SK-N-SH treated with all-trans-retinoic acid at 6 μM for 48 hours (cell line): Measurements from ENCODE around the gene ST6GALNAC5.

Experiments
- ATAC-seq: fragments of 200-7000 bp; cut with Tn5 transposase; 3 replicates; pipeline ENCODE4 v1.9.1; 2020; ENCODE audit warnings: mild to moderate bottlenecking, moderate library complexity
- ARNTL ChIP-seq: fragments of 450-650 bp; formaldehyde crosslinking; IDR thresholded peaks from 2 replicates; pipeline ENCODE4 v1.5.0; 2020; ENCODE audit warnings: low read depth, mild to moderate bottlenecking, moderate library complexity, borderline replicate concordance
- BACH2 ChIP-seq: fragments of 250-450 bp; sonication (Bioruptor Pico); IDR thresholded peaks from 2 replicates; pipeline ENCODE4 v1.9.0; 2021; ENCODE audit warnings: mild to moderate bottlenecking, borderline replicate concordance
- ESRRG ChIP-seq: fragments of 250-450 bp; sonication (Bioruptor Pico); IDR thresholded peaks from 2 replicates; pipeline ENCODE4 v1.6.1; 2021; ENCODE audit warnings: mild to moderate bottlenecking
- GLIS3 ChIP-seq: fragments of 250-450 bp; sonication (Bioruptor Pico); IDR thresholded peaks from 2 replicates; pipeline ENCODE4 v1.5.0; 2020; ENCODE audit warnings: mild to moderate bottlenecking, moderate library complexity
- ISL1 ChIP-seq: fragments of 250-450 bp; sonication (Bioruptor Pico); IDR thresholded peaks from 2 replicates; pipeline ENCODE4 v2.1.2; 2022; ENCODE audit warnings: mild to moderate bottlenecking, moderate library complexity
- OSR1 ChIP-seq: fragments of 250-450 bp; sonication (Bioruptor Pico); IDR thresholded peaks from 2 replicates; pipeline ENCODE4 v1.8.0; 2022; ENCODE audit warnings: moderate library complexity, mild to moderate bottlenecking, inconsistent platforms
- PPARA ChIP-seq: fragments of 250-450 bp; sonication (Bioruptor Pico); IDR thresholded peaks from 2 replicates; pipeline ENCODE4 v1.5.0; 2020; ENCODE audit warnings: mild to moderate bottlenecking, borderline replicate concordance
- RARB ChIP-seq: fragments of 250-450 bp; sonication (Bioruptor Pico); IDR thresholded peaks from 2 replicates; pipeline ENCODE4 v1.8.0; 2021; ENCODE audit warnings: mild to moderate bottlenecking, moderate library complexity
- SNAI2 ChIP-seq: fragments of 250-450 bp; sonication (Bioruptor Pico); IDR thresholded peaks from 2 replicates; pipeline ENCODE4 v1.5.0; 2020; ENCODE audit warnings: mild to moderate bottlenecking, moderate library complexity
- TCF4 ChIP-seq: fragments of 250-450 bp; sonication (Bioruptor Pico); IDR thresholded peaks from 2 replicates; pipeline ENCODE4 v1.8.0; 2021; ENCODE audit warnings: mild to moderate bottlenecking, moderate library complexity, borderline replicate concordance
- TOX ChIP-seq: fragments of 250-450 bp; sonication (Bioruptor Pico); IDR thresholded peaks from 2 replicates; pipeline ENCODE4 v1.8.0; 2021; ENCODE audit warnings: mild to moderate bottlenecking, moderate library complexity, borderline replicate concordance
- ZC3H10 ChIP-seq: fragments of 250-450 bp; sonication (Bioruptor Pico); IDR thresholded peaks from 2 replicates; pipeline ENCODE4 v1.5.1; 2021; ENCODE audit warnings: mild to moderate bottlenecking, moderate library complexity
- ZFP3 ChIP-seq: fragments of 250-450 bp; sonication (Bioruptor Pico); IDR thresholded peaks from 2 replicates; pipeline ENCODE4 v1.5.0; 2020; ENCODE audit warnings: mild to moderate bottlenecking, moderate library complexity
- ZFP30 ChIP-seq: fragments of 450-650 bp; formaldehyde crosslinking; IDR thresholded peaks from 2 replicates; pipeline ENCODE4 v1.5.0; 2022; ENCODE audit warnings: mild to moderate bottlenecking, moderate library complexity
- ZNF565 ChIP-seq: fragments of 450-650 bp; formaldehyde crosslinking; conservative IDR thresholded peaks from 2 replicates; pipeline ENCODE4 v1.5.0; 2020; ENCODE audit warnings: low read depth, mild to moderate bottlenecking, moderate library complexity
- ZNF70 ChIP-seq: fragments of 450-650 bp; formaldehyde crosslinking; IDR thresholded peaks from 2 replicates; pipeline ENCODE4 v1.5.0; 2020; ENCODE audit warnings: mild to moderate bottlenecking, moderate library complexity
- ZNF8 ChIP-seq: fragments of 450-650 bp; formaldehyde crosslinking; IDR thresholded peaks from 2 replicates; pipeline ENCODE4 v1.5.0; 2020; ENCODE audit warnings: mild to moderate bottlenecking, moderate library complexity
- TF ChIP-seq, protein P1 (sequence below): fragments of 250-450 bp; sonication (Bioruptor Pico); IDR thresholded peaks from 2 replicates; pipeline ENCODE4 v1.8.0; 2020; ENCODE audit warnings: mild to moderate bottlenecking, moderate library complexity, borderline replicate concordance
- TF ChIP-seq, protein P2 (sequence below): fragments of 250-450 bp; sonication (Bioruptor Pico); IDR thresholded peaks from 2 replicates; pipeline ENCODE4 v1.8.0; 2021; ENCODE audit warnings: low read depth, mild to moderate bottlenecking, moderate library complexity, borderline replicate concordance
- TF ChIP-seq, protein P3 (sequence below): fragments of 250-450 bp; sonication (Bioruptor Pico); IDR thresholded peaks from 2 replicates; pipeline ENCODE4 v1.5.1; 2020; ENCODE audit warnings: low read depth, mild to moderate bottlenecking, moderate library complexity
- TF ChIP-seq, protein P4 (sequence below): fragments of 250-450 bp; sonication (Bioruptor Pico); IDR thresholded peaks from 2 replicates; pipeline ENCODE4 v1.5.0; 2020; ENCODE audit warnings: mild to moderate bottlenecking, moderate library complexity

ST6GALNAC5 gene

DNA sequence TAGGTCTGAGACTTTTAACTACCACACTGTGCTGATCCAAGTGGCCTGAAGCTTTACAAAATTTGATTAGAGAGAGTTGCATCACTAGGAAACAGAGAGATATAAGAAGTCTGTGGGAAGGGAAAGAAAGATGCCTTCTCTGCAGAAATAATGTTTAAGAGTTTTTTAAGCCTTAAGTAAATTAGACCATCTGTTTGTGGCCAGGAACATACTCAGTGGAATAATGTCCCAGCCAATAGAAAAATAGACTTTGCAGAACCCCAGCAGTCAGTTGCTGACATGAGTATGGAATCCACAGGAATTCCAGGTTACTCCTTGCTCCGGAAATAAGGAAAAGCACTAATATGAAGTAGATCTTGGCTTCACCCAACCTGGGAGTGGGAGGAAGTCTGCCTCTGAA is 144.8 kb downstream of the ST6GALNAC5 start:
- no peak for ATAC-seq
- TF ChIP-seq ZFP30 (no peak), RARB (CRISPR knock-in tag) (no peak)
- TF ChIP-seq, protein P1, sequence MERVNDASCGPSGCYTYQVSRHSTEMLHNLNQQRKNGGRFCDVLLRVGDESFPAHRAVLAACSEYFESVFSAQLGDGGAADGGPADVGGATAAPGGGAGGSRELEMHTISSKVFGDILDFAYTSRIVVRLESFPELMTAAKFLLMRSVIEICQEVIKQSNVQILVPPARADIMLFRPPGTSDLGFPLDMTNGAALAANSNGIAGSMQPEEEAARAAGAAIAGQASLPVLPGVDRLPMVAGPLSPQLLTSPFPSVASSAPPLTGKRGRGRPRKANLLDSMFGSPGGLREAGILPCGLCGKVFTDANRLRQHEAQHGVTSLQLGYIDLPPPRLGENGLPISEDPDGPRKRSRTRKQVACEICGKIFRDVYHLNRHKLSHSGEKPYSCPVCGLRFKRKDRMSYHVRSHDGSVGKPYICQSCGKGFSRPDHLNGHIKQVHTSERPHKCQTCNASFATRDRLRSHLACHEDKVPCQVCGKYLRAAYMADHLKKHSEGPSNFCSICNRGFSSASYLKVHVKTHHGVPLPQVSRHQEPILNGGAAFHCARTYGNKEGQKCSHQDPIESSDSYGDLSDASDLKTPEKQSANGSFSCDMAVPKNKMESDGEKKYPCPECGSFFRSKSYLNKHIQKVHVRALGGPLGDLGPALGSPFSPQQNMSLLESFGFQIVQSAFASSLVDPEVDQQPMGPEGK: no peak

DNA sequence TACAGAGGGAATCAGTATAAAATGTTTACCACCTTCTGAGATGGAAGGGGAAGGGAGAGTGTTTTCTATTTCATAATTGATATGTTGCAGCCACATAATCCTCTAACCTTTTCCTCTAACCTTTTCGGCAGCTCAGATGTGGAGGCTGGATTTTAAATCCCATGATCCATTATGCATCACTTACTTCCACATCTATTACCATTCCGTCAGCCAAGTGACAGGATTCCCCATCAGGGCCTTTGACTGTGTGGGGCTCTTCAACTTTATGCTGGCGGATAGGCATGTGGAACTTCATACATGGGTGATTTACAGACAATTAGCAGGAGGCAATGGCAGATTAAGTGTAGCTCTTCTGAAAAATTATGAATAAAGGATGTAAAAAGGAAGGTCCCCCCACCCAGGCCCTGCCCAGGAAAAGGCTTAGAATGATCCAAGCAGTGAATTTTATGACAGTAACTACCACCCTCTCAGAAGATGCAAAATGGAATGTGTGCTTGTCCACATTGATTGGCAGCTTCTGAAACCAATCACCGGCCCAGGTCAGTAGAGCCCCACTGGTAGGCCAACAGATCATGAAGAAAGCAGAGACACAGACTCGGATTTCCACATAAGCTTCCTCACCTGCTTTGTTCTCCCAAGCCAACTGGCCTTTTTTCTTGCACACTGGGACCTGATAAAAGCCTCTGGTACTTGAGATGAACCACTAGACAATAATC is 147.0 kb downstream of the ST6GALNAC5 start:
- ATAC-seq: no peak
- TF ChIP-seq ZFP3 (CRISPR knock-in tag): no peak
- TF ChIP-seq ESRRG (CRISPR knock-in tag): no peak
- TF ChIP-seq PPARA: no peak
- TF ChIP-seq ZC3H10 (CRISPR knock-in tag): no peak
- no peak for TF ChIP-seq ZNF565 (CRISPR knock-in tag)
- TF ChIP-seq GLIS3 (CRISPR knock-in tag): no peak
- TF ChIP-seq BACH2 (CRISPR knock-in tag): no peak
- TF ChIP-seq ZFP30: no peak
- TF ChIP-seq TCF4: no peak
- TF ChIP-seq RARB (CRISPR knock-in tag): no peak

DNA sequence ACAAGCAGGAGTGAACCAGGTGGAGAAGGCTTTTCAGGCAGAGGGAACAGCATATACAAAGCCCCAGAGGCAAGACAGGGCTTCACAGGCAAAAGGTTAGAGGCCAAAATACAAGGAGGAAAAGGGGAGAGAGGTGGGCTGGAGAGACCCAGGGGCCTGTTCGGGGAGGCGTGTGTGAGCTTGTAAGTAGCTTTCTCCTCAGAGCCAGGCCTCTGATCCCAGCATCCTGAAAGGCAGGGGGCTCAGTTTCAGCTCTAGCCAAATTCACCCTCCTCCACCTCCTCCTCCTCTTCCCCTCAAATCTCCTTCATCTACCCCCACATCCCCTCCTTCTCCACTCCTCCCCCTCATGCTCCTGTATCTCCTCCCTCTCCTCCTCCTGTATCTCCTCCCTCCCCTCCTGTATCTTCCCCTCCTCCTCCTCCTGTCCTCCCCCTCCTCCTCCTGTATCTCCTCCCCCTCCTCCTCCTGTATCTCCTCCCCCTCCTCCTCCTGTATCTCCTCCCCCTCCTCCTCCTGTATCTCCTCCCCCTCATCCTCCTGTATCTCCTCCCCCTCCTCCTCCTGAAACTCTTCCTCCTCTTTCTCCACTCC is 148.6 kb downstream of the ST6GALNAC5 start:
- TF ChIP-seq ARNTL (CRISPR knock-in tag): no peak
- TF ChIP-seq PPARA: no peak
- TF ChIP-seq ZNF8 (CRISPR knock-in tag): no peak
- no peak for TF ChIP-seq ZFP30
- TF ChIP-seq TOX (CRISPR knock-in tag): no peak
- TF ChIP-seq BACH2 (CRISPR knock-in tag): no peak
- TF ChIP-seq ZFP3 (CRISPR knock-in tag): no peak
- no peak for TF ChIP-seq ZC3H10 (CRISPR knock-in tag)
- no peak for TF ChIP-seq SNAI2
- TF ChIP-seq TCF4: no peak
- TF ChIP-seq, protein P2, sequence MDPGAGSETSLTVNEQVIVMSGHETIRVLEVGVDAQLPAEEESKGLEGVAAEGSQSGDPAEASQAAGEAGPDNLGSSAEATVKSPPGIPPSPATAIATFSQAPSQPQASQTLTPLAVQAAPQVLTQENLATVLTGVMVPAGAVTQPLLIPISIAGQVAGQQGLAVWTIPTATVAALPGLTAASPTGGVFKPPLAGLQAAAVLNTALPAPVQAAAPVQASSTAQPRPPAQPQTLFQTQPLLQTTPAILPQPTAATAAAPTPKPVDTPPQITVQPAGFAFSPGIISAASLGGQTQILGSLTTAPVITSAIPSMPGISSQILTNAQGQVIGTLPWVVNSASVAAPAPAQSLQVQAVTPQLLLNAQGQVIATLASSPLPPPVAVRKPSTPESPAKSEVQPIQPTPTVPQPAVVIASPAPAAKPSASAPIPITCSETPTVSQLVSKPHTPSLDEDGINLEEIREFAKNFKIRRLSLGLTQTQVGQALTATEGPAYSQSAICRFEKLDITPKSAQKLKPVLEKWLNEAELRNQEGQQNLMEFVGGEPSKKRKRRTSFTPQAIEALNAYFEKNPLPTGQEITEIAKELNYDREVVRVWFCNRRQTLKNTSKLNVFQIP (CRISPR knock-in tag): no peak
- TF ChIP-seq, protein P3, sequence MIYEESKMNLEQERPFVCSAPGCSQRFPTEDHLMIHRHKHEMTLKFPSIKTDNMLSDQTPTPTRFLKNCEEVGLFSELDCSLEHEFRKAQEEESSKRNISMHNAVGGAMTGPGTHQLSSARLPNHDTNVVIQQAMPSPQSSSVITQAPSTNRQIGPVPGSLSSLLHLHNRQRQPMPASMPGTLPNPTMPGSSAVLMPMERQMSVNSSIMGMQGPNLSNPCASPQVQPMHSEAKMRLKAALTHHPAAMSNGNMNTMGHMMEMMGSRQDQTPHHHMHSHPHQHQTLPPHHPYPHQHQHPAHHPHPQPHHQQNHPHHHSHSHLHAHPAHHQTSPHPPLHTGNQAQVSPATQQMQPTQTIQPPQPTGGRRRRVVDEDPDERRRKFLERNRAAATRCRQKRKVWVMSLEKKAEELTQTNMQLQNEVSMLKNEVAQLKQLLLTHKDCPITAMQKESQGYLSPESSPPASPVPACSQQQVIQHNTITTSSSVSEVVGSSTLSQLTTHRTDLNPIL (CRISPR knock-in tag): no peak
- TF ChIP-seq, protein P4, sequence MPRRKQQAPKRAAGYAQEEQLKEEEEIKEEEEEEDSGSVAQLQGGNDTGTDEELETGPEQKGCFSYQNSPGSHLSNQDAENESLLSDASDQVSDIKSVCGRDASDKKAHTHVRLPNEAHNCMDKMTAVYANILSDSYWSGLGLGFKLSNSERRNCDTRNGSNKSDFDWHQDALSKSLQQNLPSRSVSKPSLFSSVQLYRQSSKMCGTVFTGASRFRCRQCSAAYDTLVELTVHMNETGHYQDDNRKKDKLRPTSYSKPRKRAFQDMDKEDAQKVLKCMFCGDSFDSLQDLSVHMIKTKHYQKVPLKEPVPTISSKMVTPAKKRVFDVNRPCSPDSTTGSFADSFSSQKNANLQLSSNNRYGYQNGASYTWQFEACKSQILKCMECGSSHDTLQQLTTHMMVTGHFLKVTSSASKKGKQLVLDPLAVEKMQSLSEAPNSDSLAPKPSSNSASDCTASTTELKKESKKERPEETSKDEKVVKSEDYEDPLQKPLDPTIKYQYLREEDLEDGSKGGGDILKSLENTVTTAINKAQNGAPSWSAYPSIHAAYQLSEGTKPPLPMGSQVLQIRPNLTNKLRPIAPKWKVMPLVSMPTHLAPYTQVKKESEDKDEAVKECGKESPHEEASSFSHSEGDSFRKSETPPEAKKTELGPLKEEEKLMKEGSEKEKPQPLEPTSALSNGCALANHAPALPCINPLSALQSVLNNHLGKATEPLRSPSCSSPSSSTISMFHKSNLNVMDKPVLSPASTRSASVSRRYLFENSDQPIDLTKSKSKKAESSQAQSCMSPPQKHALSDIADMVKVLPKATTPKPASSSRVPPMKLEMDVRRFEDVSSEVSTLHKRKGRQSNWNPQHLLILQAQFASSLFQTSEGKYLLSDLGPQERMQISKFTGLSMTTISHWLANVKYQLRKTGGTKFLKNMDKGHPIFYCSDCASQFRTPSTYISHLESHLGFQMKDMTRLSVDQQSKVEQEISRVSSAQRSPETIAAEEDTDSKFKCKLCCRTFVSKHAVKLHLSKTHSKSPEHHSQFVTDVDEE (CRISPR knock-in tag): no peak
- no peak for TF ChIP-seq ZNF70 (CRISPR knock-in tag)
- TF ChIP-seq ISL1 (CRISPR knock-in tag): no peak
- TF ChIP-seq ZNF565 (CRISPR knock-in tag): no peak
- no peak for TF ChIP-seq OSR1 (CRISPR knock-in tag)
- TF ChIP-seq GLIS3 (CRISPR knock-in tag): no peak
- no peak for ATAC-seq
